Activated naive CD8-positive, alpha-beta T cell treated with anti-CD3 and anti-CD28 coated beads for 36 hours (primary cell): ENCODE measurements around the gene ATG2B. TPM values are rescaled to one million over a fixed set of nuclear protein-coding genes. Genes with fewer than 3 reads are reported as not detected.

ENCODE experiments used
- DNase-seq: peaks from one replicate; pipeline ENCODE4 v3.0.0; 2021
- H3K27ac Mint-ChIP-seq: one replicate; pipeline ENCODE4 v1.8.0; 2022; ENCODE audit warnings: mild to moderate bottlenecking, moderate library complexity, mixed read lengths
- H3K27me3 Mint-ChIP-seq: one replicate; pipeline ENCODE4 v1.8.0; 2022; ENCODE audit warnings: mild to moderate bottlenecking, mixed read lengths
- H3K36me3 Mint-ChIP-seq: one replicate; pipeline ENCODE4 v1.8.0; 2021; ENCODE audit warnings: mild to moderate bottlenecking, mixed read lengths
- H3K4me1 Mint-ChIP-seq: one replicate; pipeline ENCODE4 v1.8.0; 2021; ENCODE audit warnings: mixed read lengths
- H3K4me3 Mint-ChIP-seq: one replicate; pipeline ENCODE4 v1.8.0; 2022; ENCODE audit warnings: mild to moderate bottlenecking, moderate library complexity, mixed read lengths
- H3K9me3 Mint-ChIP-seq: one replicate; pipeline ENCODE4 v1.8.0; 2022; ENCODE audit warnings: mixed read lengths
- total RNA-seq, 2 experiments: library from RNA; stranded (reverse); gene quantifications; one replicate each; pipeline ENCODE4 v1.2.3, GENCODE V29; 2021

The ATG2B gene
- total RNA-seq, 2 experiments from 2014 or later: 15.3 to 15.9 TPM

- H3K36me3 Mint-ChIP-seq: no peaks in the 10 kb centered on the region
- H3K27ac Mint-ChIP-seq: no peak overlapping the region
- no peak for DNase-seq
- H3K4me1 Mint-ChIP-seq: no peaks in the 10 kb centered on the region
- H3K27me3 Mint-ChIP-seq: peaks cover 21% of the 10 kb centered on the region
- H3K4me3 Mint-ChIP-seq: no peak overlapping the region
- no peaks in the 10 kb centered on the region for H3K9me3 Mint-ChIP-seq
These were observed 101.1 kb downstream of the ATG2B start for GRCh38 chr14:96261772-96262655.

GRCh38 chr14:96261053-96261452 lies 102.1 kb downstream of the ATG2B start:
- Mint-ChIP-seq H3K27me3 (peaks cover 18% of the 10 kb centered on the region), H3K36me3 (no peaks in the 10 kb centered on the region), H3K27ac (no peak overlapping the region), H3K4me3 (no peak overlapping the region), H3K4me1 (no peaks in the 10 kb centered on the region), H3K9me3 (no peaks in the 10 kb centered on the region)
- no peak for DNase-seq

- H3K4me3 Mint-ChIP-seq: no peak overlapping the region
- H3K27ac Mint-ChIP-seq: no peak overlapping the region
- no peaks in the 10 kb centered on the region for H3K4me1 Mint-ChIP-seq
- no peak for DNase-seq
- peaks cover 18% of the 10 kb centered on the region for H3K27me3 Mint-ChIP-seq
- H3K36me3 Mint-ChIP-seq: no peaks in the 10 kb centered on the region
- no peaks in the 10 kb centered on the region for H3K9me3 Mint-ChIP-seq
These were observed 102.8 kb downstream of the ATG2B start for GRCh38 chr14:96260341-96260821.

GRCh38 chr14:96257900-96258299 lies 105.2 kb downstream of the ATG2B start:
- no peaks in the 10 kb centered on the region for H3K4me1 Mint-ChIP-seq
- no peaks in the 10 kb centered on the region for H3K9me3 Mint-ChIP-seq
- H3K36me3 Mint-ChIP-seq: no peaks in the 10 kb centered on the region
- no peak for DNase-seq
- no peak overlapping the region for H3K4me3 Mint-ChIP-seq
- H3K27ac Mint-ChIP-seq: no peak overlapping the region
- H3K27me3 Mint-ChIP-seq: peaks cover 21% of the 10 kb centered on the region

- Mint-ChIP-seq H3K36me3 (no peaks in the 10 kb centered on the region), H3K27me3 (peaks cover 21% of the 10 kb centered on the region), H3K9me3 (no peaks in the 10 kb centered on the region), H3K27ac (no peak overlapping the region), H3K4me3 (no peak overlapping the region), H3K4me1 (no peaks in the 10 kb centered on the region)
- DNase-seq: no peak
These were observed 106.1 kb downstream of the ATG2B start for GRCh38 chr14:96257056-96257455.

GRCh38 chr14:96256407-96256806 lies 106.7 kb downstream of the ATG2B start:
- no peak overlapping the region for H3K4me3 Mint-ChIP-seq
- no peaks in the 10 kb centered on the region for H3K36me3 Mint-ChIP-seq
- H3K27me3 Mint-ChIP-seq: peaks cover 24% of the 10 kb centered on the region
- DNase-seq: no peak
- no peaks in the 10 kb centered on the region for H3K9me3 Mint-ChIP-seq
- H3K4me1 Mint-ChIP-seq: no peaks in the 10 kb centered on the region
- no peak overlapping the region for H3K27ac Mint-ChIP-seq

- Mint-ChIP-seq H3K36me3 (no peaks in the 10 kb centered on the region), H3K9me3 (no peaks in the 10 kb centered on the region), H3K27me3 (peaks cover 28% of the 10 kb centered on the region), H3K27ac (no peak within 1 kb of the TSS), H3K4me3 (no peak within 1 kb of the TSS), H3K4me1 (no peaks in the 10 kb centered on the region)
- no peak for DNase-seq
These were observed 107.4 kb downstream of the ATG2B start, which contains the start of gene BDKRB1 for GRCh38 chr14:96255501-96256366. BDKRB1 (plus strand) TSS chr14:96256210; CDS start chr14:96263683, 7,473 bp downstream.

GRCh38 chr14:96254687-96255086 lies 108.5 kb downstream of the ATG2B start:
- H3K4me1 Mint-ChIP-seq: no peaks in the 10 kb centered on the region
- H3K27ac Mint-ChIP-seq: no peak overlapping the region
- no peaks in the 10 kb centered on the region for H3K9me3 Mint-ChIP-seq
- peaks cover 23% of the 10 kb centered on the region for H3K27me3 Mint-ChIP-seq
- no peaks in the 10 kb centered on the region for H3K36me3 Mint-ChIP-seq
- DNase-seq: no peak
- H3K4me3 Mint-ChIP-seq: no peak overlapping the region

GRCh38 chr14:96252999-96253539 lies 110.1 kb downstream of the ATG2B start:
- no peak for DNase-seq
- Mint-ChIP-seq H3K9me3 (no peaks in the 10 kb centered on the region), H3K27me3 (peaks cover 23% of the 10 kb centered on the region), H3K36me3 (no peaks in the 10 kb centered on the region), H3K4me3 (no peak overlapping the region), H3K4me1 (no peaks in the 10 kb centered on the region), H3K27ac (no peak overlapping the region)

- Mint-ChIP-seq H3K27me3 (peaks cover 20% of the 10 kb centered on the region), H3K9me3 (no peaks in the 10 kb centered on the region), H3K4me1 (no peaks in the 10 kb centered on the region), H3K36me3 (no peaks in the 10 kb centered on the region), H3K4me3 (no peak overlapping the region), H3K27ac (no peak overlapping the region)
- no peak for DNase-seq
These were observed 110.7 kb downstream of the ATG2B start for GRCh38 chr14:96252323-96252998.

GRCh38 chr14:96251656-96252155 lies 111.4 kb downstream of the ATG2B start:
- no peaks in the 10 kb centered on the region for H3K4me1 Mint-ChIP-seq
- peaks cover 24% of the 10 kb centered on the region for H3K27me3 Mint-ChIP-seq
- H3K27ac Mint-ChIP-seq: no peak overlapping the region
- no peaks in the 10 kb centered on the region for H3K9me3 Mint-ChIP-seq
- no peak overlapping the region for H3K4me3 Mint-ChIP-seq
- H3K36me3 Mint-ChIP-seq: no peaks in the 10 kb centered on the region
- no peak for DNase-seq

GRCh38 chr14:96250485-96250884 lies 112.7 kb downstream of the ATG2B start:
- Mint-ChIP-seq H3K27ac (no peak overlapping the region), H3K27me3 (peaks cover 24% of the 10 kb centered on the region), H3K4me1 (no peaks in the 10 kb centered on the region), H3K36me3 (no peaks in the 10 kb centered on the region), H3K9me3 (no peaks in the 10 kb centered on the region), H3K4me3 (no peak overlapping the region)
- DNase-seq: no peak

GRCh38 chr14:96249029-96249428 lies 114.1 kb downstream of the ATG2B start:
- no peak overlapping the region for H3K4me3 Mint-ChIP-seq
- peaks cover 24% of the 10 kb centered on the region for H3K27me3 Mint-ChIP-seq
- no peak overlapping the region for H3K27ac Mint-ChIP-seq
- H3K4me1 Mint-ChIP-seq: no peaks in the 10 kb centered on the region
- no peaks in the 10 kb centered on the region for H3K36me3 Mint-ChIP-seq
- no peaks in the 10 kb centered on the region for H3K9me3 Mint-ChIP-seq
- no peak for DNase-seq

- no peaks in the 10 kb centered on the region for H3K36me3 Mint-ChIP-seq
- H3K9me3 Mint-ChIP-seq: no peaks in the 10 kb centered on the region
- no peak overlapping the region for H3K27ac Mint-ChIP-seq
- no peak overlapping the region for H3K4me3 Mint-ChIP-seq
- no peaks in the 10 kb centered on the region for H3K4me1 Mint-ChIP-seq
- no peak for DNase-seq
- H3K27me3 Mint-ChIP-seq: peaks cover 17% of the 10 kb centered on the region
These were observed 116.1 kb downstream of the ATG2B start for GRCh38 chr14:96247031-96247430.
